Endodermal cell (in vitro differentiated cells): Measurements from ENCODE around the gene SSBP3. TPM values are rescaled to one million over a fixed set of nuclear protein-coding genes. Genes with fewer than 3 reads are reported as not detected.
"Not testable (repeated sequence)": the region's sequence is repeated elsewhere in the genome, so short reads cannot be mapped to it uniquely, and the experiment has no call there.

ENCODE experiments used
- DNase-seq: peaks from one replicate; pipeline ENCODE4 v3.0.0-alpha.2; 2017
- H3K27ac ChIP-seq: 2 replicates; pipeline ENCODE4 v1.5.1; 2013; ENCODE audit warnings: mild to moderate bottlenecking, low read depth, low read length, moderate library complexity
- H3K27me3 ChIP-seq: 2 replicates; pipeline ENCODE4 v1.6.1; 2013; ENCODE audit warnings: mild to moderate bottlenecking, low read length, moderate library complexity; ENCODE audit not compliant: insufficient read depth, control insufficient read depth, poor library complexity, severe bottlenecking
- H3K36me3 ChIP-seq: 2 replicates; pipeline ENCODE4 v1.7.0; 2013; ENCODE audit warnings: mild to moderate bottlenecking, low read length, moderate library complexity; ENCODE audit not compliant: control insufficient read depth, insufficient read depth
- H3K4me1 ChIP-seq: one replicate; pipeline ENCODE4 v1.7.0; 2013; ENCODE audit warnings: low read length; ENCODE audit not compliant: control insufficient read depth, insufficient read depth
- H3K4me3 ChIP-seq: 2 replicates; pipeline ENCODE4 v1.5.1; 2013; ENCODE audit warnings: mild to moderate bottlenecking, low read length, moderate library complexity
- H3K9ac ChIP-seq: 2 replicates; pipeline ENCODE4 v1.6.1; 2013; ENCODE audit warnings: mild to moderate bottlenecking, low read length, moderate library complexity; ENCODE audit not compliant: poor library complexity, severe bottlenecking; ENCODE audit errors: extremely low read depth
- H3K9me3 ChIP-seq: 2 replicates; pipeline ENCODE4 v1.6.1; 2013; ENCODE audit warnings: mild to moderate bottlenecking, low read length, moderate library complexity; ENCODE audit not compliant: control insufficient read depth
- H3K27ac Mint-ChIP-seq: 2 replicates; pipeline ENCODE4 v1.8.0; 2020; ENCODE audit warnings: mixed read lengths
- H3K27me3 Mint-ChIP-seq: 2 replicates; pipeline ENCODE4 v1.8.0; 2021; ENCODE audit warnings: mild to moderate bottlenecking, mixed read lengths; ENCODE audit not compliant: insufficient read depth
- H3K36me3 Mint-ChIP-seq: 2 replicates; pipeline ENCODE4 v1.8.0; 2020; ENCODE audit warnings: low read depth, mixed read lengths
- H3K4me1 Mint-ChIP-seq: 2 replicates; pipeline ENCODE4 v1.8.0; 2020; ENCODE audit warnings: mixed read lengths
- H3K4me3 Mint-ChIP-seq: 2 replicates; pipeline ENCODE4 v1.8.0; 2020; ENCODE audit warnings: mild to moderate bottlenecking, moderate library complexity, mixed read lengths
- H3K9me3 Mint-ChIP-seq: 2 replicates; pipeline ENCODE4 v1.8.0; 2020; ENCODE audit warnings: mild to moderate bottlenecking, mixed read lengths
- CTCF ChIP-seq: fragments of 200-600 bp; sonication (generic); conservative IDR thresholded peaks from 2 replicates; pipeline ENCODE4 v1.5.0; 2021; ENCODE audit warnings: antibody characterized with exemption, mild to moderate bottlenecking
- WGBS, 2 experiments: methylation state at CpG; one replicate each; pipeline versions ENCODE4 v1.1.5 to v1.1.7; 2013; ENCODE audit warnings: missing lambda C conversion rate in 2 of 2, mixed read lengths in 1 of 2; ENCODE audit not compliant: insufficient coverage in 1 of 2, insufficient read length in 1 of 2; 5-methylcytosine and 5-hydroxymethylcytosine counted together
- total RNA-seq, 2 donors: library from RNA; stranded (reverse); fragmentation: NEBNext Ultra II Directional in 1 of 2; extraction: Animal tissue kit (Norgen Biotek cat#: 25700) in 1 of 2; gene quantifications; 2 replicates in 1 of 2; 3 replicates in 1 of 2; pipeline ENCODE4 v1.2.1, GENCODE V29; 2021

The SSBP3 gene
- total RNA-seq, 2 donors from 2014 or later: 342 TPM

- Histone ChIP-seq H3K4me1 (no peaks in the 10 kb centered on the region), H3K36me3 (no peaks in the 10 kb centered on the region), H3K9ac (no peak overlapping the region), H3K27ac (no peak overlapping the region), H3K27me3 (no peaks in the 10 kb centered on the region), H3K9me3 (no peaks in the 10 kb centered on the region), H3K4me3 (no peak overlapping the region)
- Mint-ChIP-seq H3K4me3 (no peak overlapping the region), H3K4me1 (peaks cover 5% of the 10 kb centered on the region), H3K36me3 (no peaks in the 10 kb centered on the region), H3K27ac (no peak overlapping the region), H3K27me3 (peaks cover 2% of the 10 kb centered on the region), H3K9me3 (no peaks in the 10 kb centered on the region)
- 82 to 85% methylated on average over 3 to 4 of the region's 4 CpGs for WGBS, 2 experiments
- TF ChIP-seq CTCF: no peak
- no peak for DNase-seq
Observed at GRCh38 chr1:54421101-54421504, 14.9 kb upstream of the SSBP3 start.

GRCh38 chr1:54418598-54418997 is 12.4 kb upstream of the SSBP3 start:
- not testable (repeated sequence) for H3K9ac ChIP-seq, DNase-seq, H3K27ac Mint-ChIP-seq, H3K4me1 ChIP-seq, H3K36me3 Mint-ChIP-seq, H3K4me3 Mint-ChIP-seq, H3K9me3 Mint-ChIP-seq, H3K27ac ChIP-seq, H3K4me3 ChIP-seq, H3K27me3 ChIP-seq, H3K36me3 ChIP-seq, H3K9me3 ChIP-seq
- 91 to 94% methylated on average over 5 to 6 of the region's 6 CpGs for WGBS, 2 experiments
- H3K27me3 Mint-ChIP-seq: peaks cover 14% of the 10 kb centered on the region
- peaks cover 15% of the 10 kb centered on the region for H3K4me1 Mint-ChIP-seq

- H3K4me1 Mint-ChIP-seq: peaks cover 22% of the 10 kb centered on the region
- H3K9ac ChIP-seq: no peak overlapping the region
- no peak overlapping the region for H3K4me3 Mint-ChIP-seq
- H3K4me3 ChIP-seq: no peak overlapping the region
- DNase-seq: no peak
- no peak for TF ChIP-seq CTCF
- H3K27ac ChIP-seq: no peak overlapping the region
- WGBS, 2 experiments: 78% methylated on average over 5 of the region's 5 CpGs; no CpG with 5 or more reads in 1 of the 2 experiments
- no peak overlapping the region for H3K27ac Mint-ChIP-seq
- no peaks in the 10 kb centered on the region for H3K27me3 ChIP-seq
- H3K27me3 Mint-ChIP-seq: peaks cover 14% of the 10 kb centered on the region
- H3K36me3 ChIP-seq: no peaks in the 10 kb centered on the region
- H3K9me3 ChIP-seq: no peaks in the 10 kb centered on the region
- H3K9me3 Mint-ChIP-seq: no peaks in the 10 kb centered on the region
- H3K4me1 ChIP-seq: no peaks in the 10 kb centered on the region
- H3K36me3 Mint-ChIP-seq: no peaks in the 10 kb centered on the region
Observed at GRCh38 chr1:54417123-54417522, 10.9 kb upstream of the SSBP3 start.

- 93 to 94% methylated on average over 7 to 8 of the region's 8 CpGs for WGBS, 2 experiments
- Histone ChIP-seq H3K9me3 (no peaks in the 10 kb centered on the region), H3K4me1 (no peaks in the 10 kb centered on the region), H3K27me3 (no peaks in the 10 kb centered on the region), H3K4me3 (no peak overlapping the region), H3K36me3 (no peaks in the 10 kb centered on the region), H3K9ac (no peak overlapping the region), H3K27ac (no peak overlapping the region)
- Mint-ChIP-seq H3K27me3 (peaks cover 14% of the 10 kb centered on the region), H3K36me3 (no peaks in the 10 kb centered on the region), H3K4me3 (no peak overlapping the region), H3K4me1 (peaks cover 25% of the 10 kb centered on the region), H3K9me3 (no peaks in the 10 kb centered on the region), H3K27ac (no peak overlapping the region)
- DNase-seq: no peak
- no peak for TF ChIP-seq CTCF
Observed at GRCh38 chr1:54416435-54416834, 10.2 kb upstream of the SSBP3 start.
